ENCODE results near the gene PIK3CA.

GRCh38 chr3:179149406-179149867 lies 1.3 kb downstream of the PIK3CA start:
- TF ChIP-seq CTCF (IDR thresholded peaks at IDR 0.05) (no peak), ZFX (IDR thresholded peaks at IDR 0.05; ENCODE audit: borderline replicate concordance) (no peak)

All from 22Rv1 (cell line).